GM13976 (cell line): ENCODE measurements around the gene WHRN.

Experiments used
- DNase-seq: peaks from one replicate; pipeline ENCODE4 v3.0.0; 2012; ENCODE audit warnings: low spot score
- in situ Hi-C: fragments of 300-500 bp; cut with MboI; formaldehyde crosslinking; loops from one replicate; pipeline ENCODE4 v1.12.0; 2022; ENCODE audit warnings: low sequenced_read_pairs, mixed read lengths, inconsistent platforms; ENCODE audit not compliant: unreplicated experiment
- TF ChIP-seq, protein P1 (sequence below): IDR thresholded peaks from 2 replicates; pipeline ENCODE4 v1.5.1; 2012; ENCODE audit warnings: borderline replicate concordance, mild to moderate bottlenecking; ENCODE audit not compliant: insufficient read depth; ENCODE audit errors: extremely low read depth, missing control alignments, control extremely low read depth

Gene WHRN

DNA sequence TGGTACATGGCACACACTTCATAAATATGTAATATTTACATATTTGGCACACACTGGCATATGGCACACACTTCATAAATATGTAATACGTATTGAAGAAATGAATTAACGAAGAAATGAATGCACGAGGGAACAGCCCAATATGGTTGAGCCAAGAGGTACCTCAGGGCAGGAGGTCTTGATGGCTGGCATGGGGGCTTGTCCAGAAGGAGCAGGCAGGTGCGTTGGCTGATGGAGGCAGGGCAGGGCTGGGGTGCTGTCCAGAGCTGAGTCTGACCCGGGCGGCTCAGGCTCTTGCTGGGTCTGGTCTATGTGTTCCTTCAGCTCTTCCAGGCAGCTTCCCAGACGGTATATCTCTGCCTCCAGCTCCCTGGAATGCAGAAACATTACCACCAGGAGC, 143.7 kb downstream of the WHRN start:
- in situ Hi-C loops = no loop called here
- no peak for DNase-seq
- TF ChIP-seq, protein P1, sequence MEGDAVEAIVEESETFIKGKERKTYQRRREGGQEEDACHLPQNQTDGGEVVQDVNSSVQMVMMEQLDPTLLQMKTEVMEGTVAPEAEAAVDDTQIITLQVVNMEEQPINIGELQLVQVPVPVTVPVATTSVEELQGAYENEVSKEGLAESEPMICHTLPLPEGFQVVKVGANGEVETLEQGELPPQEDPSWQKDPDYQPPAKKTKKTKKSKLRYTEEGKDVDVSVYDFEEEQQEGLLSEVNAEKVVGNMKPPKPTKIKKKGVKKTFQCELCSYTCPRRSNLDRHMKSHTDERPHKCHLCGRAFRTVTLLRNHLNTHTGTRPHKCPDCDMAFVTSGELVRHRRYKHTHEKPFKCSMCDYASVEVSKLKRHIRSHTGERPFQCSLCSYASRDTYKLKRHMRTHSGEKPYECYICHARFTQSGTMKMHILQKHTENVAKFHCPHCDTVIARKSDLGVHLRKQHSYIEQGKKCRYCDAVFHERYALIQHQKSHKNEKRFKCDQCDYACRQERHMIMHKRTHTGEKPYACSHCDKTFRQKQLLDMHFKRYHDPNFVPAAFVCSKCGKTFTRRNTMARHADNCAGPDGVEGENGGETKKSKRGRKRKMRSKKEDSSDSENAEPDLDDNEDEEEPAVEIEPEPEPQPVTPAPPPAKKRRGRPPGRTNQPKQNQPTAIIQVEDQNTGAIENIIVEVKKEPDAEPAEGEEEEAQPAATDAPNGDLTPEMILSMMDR = no peak

DNA sequence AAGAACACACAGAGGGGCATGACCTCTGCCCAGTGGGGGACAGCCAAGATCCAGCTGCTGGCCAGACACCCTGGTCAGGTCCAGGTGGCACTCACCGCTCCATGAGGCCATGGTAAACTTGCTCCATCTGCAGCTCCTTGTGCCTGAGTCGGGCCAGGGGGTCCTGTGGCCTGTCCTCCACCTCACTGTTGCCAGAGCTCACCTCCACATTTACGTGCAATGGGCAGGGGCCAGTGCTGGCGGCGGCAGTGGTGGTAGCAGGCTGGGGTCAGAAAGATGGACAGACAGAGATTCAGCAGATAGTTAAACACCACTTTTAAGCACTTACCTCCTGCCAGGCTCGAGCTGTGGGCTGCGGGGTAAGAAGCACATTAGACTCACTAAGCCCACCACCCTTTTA, 145.5 kb downstream of the WHRN start:
- no peak for DNase-seq
- in situ Hi-C loops = no loop called here
- TF ChIP-seq, protein P1 = no peak

DNA sequence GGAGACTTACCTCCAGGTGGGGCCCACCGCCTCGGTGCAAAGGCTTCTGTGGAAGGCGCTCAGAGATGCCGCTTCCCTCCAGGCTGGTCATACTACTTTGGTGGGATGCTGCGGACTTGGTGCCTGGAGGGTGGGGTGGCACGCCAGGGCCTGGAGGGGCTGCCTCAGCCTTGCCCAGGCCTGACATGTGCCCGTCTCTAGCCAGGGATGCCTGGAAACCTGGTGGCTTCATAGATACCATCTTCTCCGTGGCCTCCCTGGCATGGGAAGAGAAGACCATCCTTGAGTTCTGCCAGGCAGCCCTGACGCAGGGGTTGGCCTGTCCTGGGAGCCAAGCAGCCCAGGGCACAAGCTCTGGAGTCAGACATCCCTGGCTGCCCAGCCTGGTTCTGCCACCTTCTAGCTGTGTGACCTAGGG, 147.4 kb downstream of the WHRN start:
- in situ Hi-C loops = no loop called here
- DNase-seq = no peak
- TF ChIP-seq, protein P1 = no peak

DNA sequence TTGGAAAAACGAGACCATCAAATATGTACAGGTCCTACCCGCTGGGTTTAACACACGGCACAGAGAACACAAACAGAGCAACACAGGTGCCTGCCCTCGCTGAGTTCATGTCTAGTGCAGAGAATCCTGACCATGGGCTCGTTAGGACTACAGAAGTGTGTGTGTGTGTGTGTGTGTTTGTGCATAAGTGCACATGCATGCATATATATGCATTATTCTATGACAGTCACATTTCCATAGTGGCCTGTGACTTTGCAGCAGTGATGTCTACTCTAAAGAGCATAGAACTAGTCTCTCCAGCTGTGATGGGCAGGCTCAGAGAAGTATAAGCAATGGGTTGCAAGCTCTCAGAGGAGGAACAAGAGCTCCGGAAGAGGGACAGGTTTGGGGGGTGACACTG, 147.9 kb downstream of the WHRN start:
- DNase-seq = no peak
- in situ Hi-C loops = no loop called here
- TF ChIP-seq, protein P1 = no peak

DNA sequence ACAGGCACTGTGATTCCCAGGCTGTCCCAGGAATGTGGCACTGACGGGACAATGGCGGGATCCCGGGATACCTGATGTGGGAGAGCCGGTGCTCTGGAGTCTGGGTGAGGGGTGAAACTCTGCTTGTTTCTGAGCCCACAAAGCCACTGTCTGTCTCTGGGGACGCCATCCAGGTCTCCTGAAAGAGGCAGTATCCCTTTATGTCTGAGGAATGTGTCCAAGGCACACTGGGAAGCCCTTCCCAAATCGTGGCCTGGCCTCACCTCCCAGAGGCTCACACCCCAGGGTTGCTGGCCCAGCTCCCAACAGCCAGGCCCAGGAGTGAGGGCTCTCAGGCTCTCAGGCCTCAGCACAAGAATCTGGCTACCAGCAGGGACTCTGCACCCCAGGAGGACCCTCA, 148.5 kb downstream of the WHRN start:
- TF ChIP-seq, protein P1 = no peak
- no peak for DNase-seq
- in situ Hi-C loops = no loop called here

DNA sequence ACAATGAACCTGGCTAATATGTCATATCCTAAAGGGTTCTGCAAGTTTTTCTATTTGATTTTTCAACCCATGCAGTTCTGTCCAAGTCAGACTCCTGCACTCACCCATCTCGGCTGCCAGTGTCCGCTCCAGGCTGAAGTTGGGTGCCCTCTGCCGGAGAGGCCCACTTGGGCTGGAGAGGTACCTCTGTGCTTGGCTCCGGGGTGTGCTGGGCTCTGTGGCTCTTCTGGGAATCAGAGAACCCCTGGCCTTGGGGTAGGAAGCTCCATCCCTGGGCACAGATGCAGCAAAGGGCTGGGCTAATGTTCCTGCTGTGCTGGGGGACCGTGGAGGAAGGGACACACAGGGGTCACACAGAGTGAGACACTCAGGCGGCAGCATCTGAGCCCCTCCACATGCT, 149.5 kb downstream of the WHRN start:
- no peak for DNase-seq
- TF ChIP-seq, protein P1 = no peak
- in situ Hi-C loops = no loop called here
